OCI-LY3 (cell line): ENCODE data around the gene SLC35F4.
"Not testable (repeated sequence)": the region's sequence is repeated elsewhere in the genome, so short reads cannot be mapped to it uniquely, and the experiment has no call there.

Experiments
- H2AFZ ChIP-seq: fragments of 200-600, 300-600 bp; shearing (Covaris generic); 2 replicates; pipeline ENCODE4 v1.6.0; 2014; ENCODE audit warnings: antibody characterized with exemption, low read depth, low read length
- H3K27ac ChIP-seq: fragments of 200-600, 300-600 bp; sonication (generic); 2 replicates; pipeline ENCODE4 v1.5.1; 2014; ENCODE audit warnings: mild to moderate bottlenecking, low read length, moderate library complexity, mixed read lengths
- H3K27me3 ChIP-seq: fragments of 200-600, 300-600 bp; sonication (generic); 2 replicates; pipeline ENCODE4 v1.6.1; 2014; ENCODE audit warnings: low read depth, low read length, mixed read lengths
- H3K36me3 ChIP-seq: fragments of 200-600, 300-600 bp; sonication (generic); replicated peaks from 2 replicates; pipeline ENCODE3; 2014; ENCODE audit warnings: low read depth, low read length, mixed read lengths
- H3K4me1 ChIP-seq: fragments of 300-600, 200-600 bp; sonication (generic); 2 replicates; pipeline ENCODE4 v1.6.1; 2014; ENCODE audit warnings: low read length, mixed read lengths
- H3K4me2 ChIP-seq: fragments of 200-600, 300-600 bp; sonication (generic); 2 replicates; pipeline ENCODE4 v1.6.1; 2014; ENCODE audit warnings: low read length, mixed read lengths
- H3K4me3 ChIP-seq: fragments of 300-600, 200-600 bp; sonication (generic); 2 replicates; pipeline ENCODE4 v1.5.1; 2014; ENCODE audit warnings: antibody characterized with exemption, mild to moderate bottlenecking, low read length, moderate library complexity
- H3K79me2 ChIP-seq: fragments of 300-600, 200-600 bp; shearing (Covaris generic); 2 replicates; pipeline ENCODE4 v1.6.1; 2014; ENCODE audit warnings: mild to moderate bottlenecking, low read length, mixed read lengths
- H3K9ac ChIP-seq: fragments of 300-600, 200-600 bp; shearing (Covaris generic); 2 replicates; pipeline ENCODE4 v1.6.0; 2014; ENCODE audit warnings: mild to moderate bottlenecking, low read length, moderate library complexity
- H3K9me3 ChIP-seq: fragments of 200-600, 300-600 bp; shearing (Covaris generic); 2 replicates; pipeline ENCODE4 v1.6.1; 2014; ENCODE audit warnings: low read length, mixed read lengths; ENCODE audit not compliant: insufficient read depth
- H4K20me1 ChIP-seq: fragments of 200-600, 300-600 bp; sonication (generic); 2 replicates; pipeline ENCODE4 v1.6.1; 2016; ENCODE audit warnings: low read length, mixed read lengths; ENCODE audit not compliant: insufficient read depth
- CTCF ChIP-seq: fragments of 200-600, 300-600 bp; sonication (generic); IDR thresholded peaks from 2 replicates; pipeline ENCODE4 v1.5.1; 2014; ENCODE audit warnings: antibody characterized with exemption, low read length, low read depth
- EZH2phosphoT487 ChIP-seq: fragments of 200-600 bp; shearing (Covaris generic); IDR thresholded peaks from 2 replicates; pipeline ENCODE4 v1.6.1; 2018; ENCODE audit warnings: antibody characterized with exemption, mixed run types, low read depth

SLC35F4 gene

GRCh38 chr14:57753821-57754220 lies 112.1 kb downstream of the SLC35F4 start:
- H3K4me3 ChIP-seq: no peak overlapping the region

GRCh38 chr14:57752142-57752695 lies 113.7 kb downstream of the SLC35F4 start:
- not testable (repeated sequence) for H3K27me3 ChIP-seq, H2AFZ ChIP-seq, H3K4me3 ChIP-seq, H4K20me1 ChIP-seq, H3K79me2 ChIP-seq, H3K9ac ChIP-seq, H3K9me3 ChIP-seq, H3K4me2 ChIP-seq, H3K36me3 ChIP-seq, H3K27ac ChIP-seq, H3K4me1 ChIP-seq

More at GRCh38 chr14:57753821-57754220, 112.1 kb downstream of the SLC35F4 start:
- Histone ChIP-seq H3K27me3 (no peaks in the 10 kb centered on the region), H3K4me1 (no peaks in the 10 kb centered on the region), H4K20me1 (no peaks in the 10 kb centered on the region), H3K27ac (no peak overlapping the region), H2AFZ (no peak overlapping the region), H3K9ac (no peak overlapping the region), H3K4me2 (no peak overlapping the region), H3K9me3 (no peaks in the 10 kb centered on the region), H3K36me3 (no peaks in the 10 kb centered on the region), H3K79me2 (no peaks in the 10 kb centered on the region)
- TF ChIP-seq EZH2phosphoT487 (no peak), CTCF (no peak)

GRCh38 chr14:57751400-57751799 lies 114.5 kb downstream of the SLC35F4 start:
- Histone ChIP-seq H3K27ac (no peak overlapping the region), H3K4me1 (no peaks in the 10 kb centered on the region), H3K9me3 (no peaks in the 10 kb centered on the region), H3K79me2 (no peaks in the 10 kb centered on the region), H3K4me2 (no peak overlapping the region), H4K20me1 (no peaks in the 10 kb centered on the region), H3K4me3 (no peak overlapping the region), H3K9ac (no peak overlapping the region), H3K36me3 (no peaks in the 10 kb centered on the region), H2AFZ (no peak overlapping the region), H3K27me3 (0 out of 2 replicates have a peak, but pooled peaks cover 2% of the 10 kb centered on the region)
- TF ChIP-seq CTCF (no peak), EZH2phosphoT487 (no peak)

- Histone ChIP-seq H3K79me2 (no peaks in the 10 kb centered on the region), H3K36me3 (no peaks in the 10 kb centered on the region), H3K4me3 (no peak overlapping the region), H2AFZ (no peak overlapping the region), H3K4me1 (no peaks in the 10 kb centered on the region), H3K9ac (no peak overlapping the region), H3K9me3 (no peaks in the 10 kb centered on the region), H3K27ac (no peak overlapping the region), H4K20me1 (no peaks in the 10 kb centered on the region), H3K4me2 (no peak overlapping the region), H3K27me3 (0 out of 2 replicates have a peak, but pooled peaks cover 2% of the 10 kb centered on the region)
- TF ChIP-seq EZH2phosphoT487 (no peak), CTCF (no peak)
These were observed 116.6 kb downstream of the SLC35F4 start for GRCh38 chr14:57749267-57749666.

GRCh38 chr14:57748279-57748678 lies 117.6 kb downstream of the SLC35F4 start:
- no peak overlapping the region for H3K27ac ChIP-seq
- no peaks in the 10 kb centered on the region for H3K9me3 ChIP-seq
- no peak overlapping the region for H2AFZ ChIP-seq
- H3K4me2 ChIP-seq: no peak overlapping the region
- no peaks in the 10 kb centered on the region for H3K79me2 ChIP-seq
- no peaks in the 10 kb centered on the region for H4K20me1 ChIP-seq
- H3K36me3 ChIP-seq: no peaks in the 10 kb centered on the region
- 0 out of 2 replicates have a peak, but pooled peaks cover 2% of the 10 kb centered on the region for H3K27me3 ChIP-seq
- no peak overlapping the region for H3K9ac ChIP-seq
- H3K4me1 ChIP-seq: no peaks in the 10 kb centered on the region
- H3K4me3 ChIP-seq: no peak overlapping the region
- TF ChIP-seq CTCF (no peak), EZH2phosphoT487 (no peak)
